ENCODE measurements around the gene RFX2.

GRCh38 chr19:5977222-5977784 lies 133.0 kb downstream of the RFX2 start:
- TF ChIP-seq CTCF (IDR thresholded peaks at IDR 0.05) (no peak), POLR2A (IDR thresholded peaks at IDR 0.05) (no peak)

All from right lobe of liver (tissue), 4 donors.